Measurements from ENCODE around the gene DPH2. TPM values are rescaled to one million over a fixed set of nuclear protein-coding genes. Genes with fewer than 3 reads are reported as not detected.

The DPH2 gene
- total and polyA plus RNA-seq, 8 donors = 10.8 to 22.0 (median 14.5) TPM

DNA sequence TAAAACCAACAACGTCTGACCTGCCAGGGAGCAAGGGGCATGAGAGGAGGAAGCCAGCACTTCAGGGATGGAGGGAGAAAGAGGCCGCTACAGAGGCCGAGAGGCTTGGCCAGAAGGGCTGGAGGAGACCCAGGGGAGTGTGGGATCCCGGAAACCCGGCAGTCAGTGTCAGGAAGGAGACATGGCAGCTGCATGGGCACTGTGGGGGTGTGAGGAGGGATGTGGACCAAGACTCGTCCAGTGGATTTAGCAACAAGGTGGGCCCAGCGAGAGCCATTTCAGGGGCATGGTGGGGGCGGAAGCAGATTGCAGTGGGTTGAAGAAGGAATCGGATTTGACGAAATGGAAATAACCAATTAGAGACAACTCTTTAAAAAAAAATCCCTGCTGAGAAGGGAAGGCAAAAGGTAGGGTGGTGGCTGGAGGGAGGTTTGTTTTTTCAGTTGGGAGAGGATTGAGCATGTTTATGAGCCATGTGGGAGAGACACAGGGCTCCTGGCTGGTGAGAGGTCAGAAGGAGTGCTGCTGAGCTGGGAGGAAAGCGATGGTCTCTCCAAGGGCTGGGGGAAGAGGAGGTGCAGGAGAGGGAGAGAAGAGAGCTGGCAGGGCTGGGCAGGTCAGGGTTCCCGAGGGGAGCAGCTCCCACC lies 13.6 kb downstream of the DPH2 start:
- no peaks in the 10 kb centered on the region for H3K36me3 ChIP-seq
- no peaks in the 10 kb centered on the region for H3K27me3 ChIP-seq
- 79 to 84% methylated on average over 12 of the region's 12 CpGs for WGBS, 2 donors
- TF ChIP-seq, protein P1, sequence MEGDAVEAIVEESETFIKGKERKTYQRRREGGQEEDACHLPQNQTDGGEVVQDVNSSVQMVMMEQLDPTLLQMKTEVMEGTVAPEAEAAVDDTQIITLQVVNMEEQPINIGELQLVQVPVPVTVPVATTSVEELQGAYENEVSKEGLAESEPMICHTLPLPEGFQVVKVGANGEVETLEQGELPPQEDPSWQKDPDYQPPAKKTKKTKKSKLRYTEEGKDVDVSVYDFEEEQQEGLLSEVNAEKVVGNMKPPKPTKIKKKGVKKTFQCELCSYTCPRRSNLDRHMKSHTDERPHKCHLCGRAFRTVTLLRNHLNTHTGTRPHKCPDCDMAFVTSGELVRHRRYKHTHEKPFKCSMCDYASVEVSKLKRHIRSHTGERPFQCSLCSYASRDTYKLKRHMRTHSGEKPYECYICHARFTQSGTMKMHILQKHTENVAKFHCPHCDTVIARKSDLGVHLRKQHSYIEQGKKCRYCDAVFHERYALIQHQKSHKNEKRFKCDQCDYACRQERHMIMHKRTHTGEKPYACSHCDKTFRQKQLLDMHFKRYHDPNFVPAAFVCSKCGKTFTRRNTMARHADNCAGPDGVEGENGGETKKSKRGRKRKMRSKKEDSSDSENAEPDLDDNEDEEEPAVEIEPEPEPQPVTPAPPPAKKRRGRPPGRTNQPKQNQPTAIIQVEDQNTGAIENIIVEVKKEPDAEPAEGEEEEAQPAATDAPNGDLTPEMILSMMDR (IDR thresholded peaks at IDR 0.05) = no peak
- DNase-seq (no peak), FAIRE-seq (no peak), ATAC-seq (no peak)
- peaks cover 0 to 6% (median 0%) of the 10 kb centered on the region in 3 donors for H3K4me1 ChIP-seq
- H3K27ac ChIP-seq = no peak overlapping the region
- H3K9me3 ChIP-seq = no peaks in the 10 kb centered on the region
- intact Hi-C loops (cut with DNase I) = no loop called here
- H3K4me3 ChIP-seq = no peak overlapping the region

DNA sequence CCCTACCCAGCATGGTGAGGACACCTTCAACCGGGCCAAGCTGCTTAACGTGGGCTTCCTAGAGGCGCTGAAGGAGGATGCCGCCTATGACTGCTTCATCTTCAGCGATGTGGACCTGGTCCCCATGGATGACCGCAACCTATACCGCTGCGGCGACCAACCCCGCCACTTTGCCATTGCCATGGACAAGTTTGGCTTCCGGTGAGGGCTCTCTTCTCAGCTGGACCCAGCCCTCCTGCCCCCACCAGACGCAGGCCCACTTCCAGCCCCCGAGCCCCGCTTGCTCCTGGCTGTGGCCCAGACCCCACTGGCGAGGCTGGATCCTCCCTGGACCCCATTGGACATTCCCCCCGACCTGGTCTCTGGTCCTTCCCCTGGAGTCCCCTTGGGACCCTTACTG lies 15.0 kb downstream of the DPH2 start:
- no peaks in the 10 kb centered on the region for H3K9me3 ChIP-seq
- FAIRE-seq = no peak
- H3K36me3 ChIP-seq = no peaks in the 10 kb centered on the region
- no peak overlapping the region for H3K27ac ChIP-seq
- 88 to 90% methylated on average over 13 to 16 of the region's 16 CpGs for WGBS, 2 donors
- ATAC-seq = no peak
- H3K4me1 ChIP-seq = peaks cover 0 to 3% (median 0%) of the 10 kb centered on the region in 3 donors
- TF ChIP-seq, protein P1 (IDR thresholded peaks at IDR 0.05) = no peak
- intact Hi-C loops (cut with DNase I) = no loop called here
- peak in 1 of 6 donors; percentile 72 for DNase-seq
- H3K27me3 ChIP-seq = no peaks in the 10 kb centered on the region
- no peak overlapping the region for H3K4me3 ChIP-seq

DNA sequence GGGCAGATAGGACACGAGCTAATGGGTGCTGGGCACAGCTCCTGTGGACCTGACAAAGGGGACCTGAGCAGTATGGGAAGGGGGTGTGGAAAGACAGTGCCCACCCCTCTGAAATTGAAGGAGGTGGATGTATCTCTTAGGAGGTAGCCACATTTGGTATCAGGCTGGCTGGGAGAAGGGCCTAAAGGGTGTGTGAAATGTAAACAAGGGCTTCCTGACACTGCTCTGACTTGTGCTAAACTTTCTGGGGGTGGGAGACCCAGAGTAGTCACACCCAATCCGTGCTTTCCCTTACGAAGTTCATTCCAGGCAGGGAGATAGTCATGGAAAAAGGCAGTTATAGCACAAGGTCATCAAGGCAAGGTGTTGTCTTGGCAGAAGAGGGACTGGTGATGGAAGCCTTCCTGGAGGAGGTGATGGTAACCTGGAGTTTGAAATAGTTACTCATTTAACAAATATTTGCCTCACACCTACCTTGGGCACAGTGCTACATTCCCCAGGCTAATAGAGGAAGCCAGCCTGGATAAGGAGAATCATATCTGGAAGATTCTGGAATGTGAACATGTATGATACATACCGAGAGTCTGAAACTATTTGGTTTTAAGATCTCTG lies 16.3 kb downstream of the DPH2 start:
- TF ChIP-seq, protein P1 (IDR thresholded peaks at IDR 0.05) = no peak
- Histone ChIP-seq H3K4me1 (peaks cover 0 to 6% (median 4%) of the 10 kb centered on the region in 3 donors), H3K4me3 (no peak overlapping the region), H3K36me3 (no peaks in the 10 kb centered on the region), H3K9me3 (no peaks in the 10 kb centered on the region), H3K27ac (no peak overlapping the region), H3K27me3 (no peaks in the 10 kb centered on the region)
- WGBS, 2 donors = 56 to 68% methylated on average over 4 of the region's 4 CpGs
- FAIRE-seq = no peak
- intact Hi-C loops (cut with DNase I) = no loop called here
- ATAC-seq = no peak
- DNase-seq = no peak

DNA sequence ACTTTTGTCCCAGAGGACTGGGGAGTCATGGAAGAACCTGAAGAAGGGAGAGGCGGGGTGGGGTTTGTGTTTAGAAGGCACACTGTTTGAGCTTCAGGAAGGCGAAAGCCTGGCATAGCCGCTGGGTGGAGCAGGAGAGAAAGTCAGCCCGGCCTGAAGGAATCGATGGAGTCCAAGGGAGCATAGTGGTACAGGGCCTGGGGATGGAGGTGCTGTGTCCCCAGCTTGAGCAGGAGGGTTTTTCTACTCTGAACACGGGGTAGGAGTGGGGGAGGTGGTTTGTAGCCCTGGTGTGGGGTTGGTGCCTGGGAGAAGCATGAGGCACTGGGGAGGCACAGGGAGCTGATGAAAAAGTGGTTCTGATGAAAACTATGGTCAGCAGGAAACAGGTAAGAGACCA lies 16.9 kb downstream of the DPH2 start:
- no peaks in the 10 kb centered on the region for H3K36me3 ChIP-seq
- H3K27me3 ChIP-seq = no peaks in the 10 kb centered on the region
- intact Hi-C loops (cut with DNase I) = no loop called here
- TF ChIP-seq, protein P1 (IDR thresholded peaks at IDR 0.05) = no peak
- 78 to 79% methylated on average over 6 of the region's 6 CpGs for WGBS, 2 donors
- peaks cover 0 to 6% (median 5%) of the 10 kb centered on the region in 3 donors for H3K4me1 ChIP-seq
- no peaks in the 10 kb centered on the region for H3K9me3 ChIP-seq
- no peak overlapping the region for H3K4me3 ChIP-seq
- no peak overlapping the region for H3K27ac ChIP-seq
- FAIRE-seq (no peak), ATAC-seq (no peak), DNase-seq (no peak)
